Mucosa of descending colon (tissue), 3 donors: ENCODE results near the gene ZNRD2. TPM values are rescaled to one million over a fixed set of nuclear protein-coding genes. Genes with fewer than 3 reads are reported as not detected.

Experiments
- ATAC-seq: fragments of 200-7000 bp; cut with Tn5 transposase; one replicate; pipeline ENCODE4 v1.9.1; 2020; ENCODE audit warnings: mild to moderate bottlenecking, moderate library complexity
- DNase-seq, 3 donors: peaks; one replicate each; pipeline ENCODE4 v3.0.0-alpha.2; 2020
- H3K36me3 ChIP-seq: fragments of 200-600 bp; one replicate; pipeline ENCODE4 v1.8.0; 2021; ENCODE audit warnings: low read depth, mild to moderate bottlenecking
- H3K4me1 ChIP-seq: fragments of 200-600 bp; one replicate; pipeline ENCODE4 v1.8.0; 2021; ENCODE audit warnings: low read depth, mild to moderate bottlenecking
- H3K4me3 ChIP-seq: fragments of 200-600 bp; one replicate; pipeline ENCODE4 v1.8.0; 2021; ENCODE audit warnings: mild to moderate bottlenecking
- H3K9me3 ChIP-seq: fragments of 200-600 bp; one replicate; pipeline ENCODE4 v1.8.0; 2021; ENCODE audit warnings: mild to moderate bottlenecking
- intact Hi-C, 2 donors: fragments of 100-400 bp; cut with DNase I in 1 of 2; cut with micrococcal nuclease in 1 of 2; formaldehyde crosslinking; loops; one replicate each; pipeline versions ENCODE4 v1.11.0 to v1.11.1; 2022; cut with DNase I, micrococcal nuclease
- total RNA-seq, 3 donors: library from RNA; stranded (reverse); fragmentation: NEBNext Ultra II Directional in 2 of 3; extraction: Animal tissue kit (Norgen Biotek cat#: 25700) in 2 of 3; gene quantifications; one replicate each; pipeline versions ENCODE4 v1.2.1 to v1.2.4, GENCODE V29; 2021 to 2023
- TF ChIP-seq, protein P1 (sequence below): fragments of 200-600 bp; IDR thresholded peaks from one replicate; pipeline ENCODE4 v1.8.0; 2022; ENCODE audit warnings: antibody characterized with exemption, mild to moderate bottlenecking
- donor health status: DM: no; HTN: no; CAD: no; lungs with moderate emphysema.
- donor health status: DM: no; HTN: no; CAD: no.
- donor health status: DM: no; HTN: yes; CAD: no.

ZNRD2 gene
- total RNA-seq, 3 donors from 2014 or later, result 20.9 to 24.6 (median 21.0) TPM

DNA sequence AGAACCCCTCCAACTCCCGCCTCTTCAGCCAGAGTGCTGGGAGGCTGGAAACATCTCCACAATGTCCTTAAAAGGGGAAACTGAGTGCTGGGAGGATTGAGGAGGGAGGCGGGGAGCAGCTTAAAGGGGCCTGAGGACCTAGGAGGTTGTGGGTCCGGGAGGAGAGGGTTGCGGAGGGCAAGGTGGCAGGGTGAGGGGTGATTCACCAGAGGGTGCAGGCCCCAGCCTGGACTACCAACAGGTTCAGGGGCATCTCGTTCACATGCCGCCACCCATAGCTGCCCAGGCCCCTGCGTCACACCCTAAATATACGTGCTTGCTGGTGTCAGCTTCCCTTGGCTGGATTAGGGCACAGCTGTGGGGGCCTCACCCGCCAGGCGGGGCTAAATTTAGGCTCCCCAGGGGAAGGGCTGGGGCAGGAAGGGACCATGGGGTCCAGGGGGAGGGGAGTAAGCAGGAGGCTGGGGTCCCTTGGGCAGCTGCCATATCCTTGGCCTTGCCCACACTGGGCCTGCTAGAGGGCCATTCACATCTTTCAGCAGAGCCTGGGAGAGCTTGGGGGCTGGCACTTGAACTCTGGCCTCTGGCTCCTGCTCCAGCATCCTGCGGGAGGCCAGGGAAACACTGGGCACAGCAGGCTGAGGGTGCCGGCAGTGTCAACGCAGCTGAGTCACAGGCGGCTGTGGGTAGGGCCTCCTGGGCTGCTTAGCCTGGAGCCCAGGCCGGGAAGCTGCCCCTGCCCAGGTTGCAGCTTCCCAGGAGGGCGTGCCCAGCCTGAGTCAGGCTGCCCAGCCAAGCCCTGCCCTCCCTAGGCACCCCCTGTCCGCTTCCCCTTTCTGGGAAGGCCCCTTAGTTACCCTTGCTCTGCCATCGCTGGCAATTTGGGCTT is 6.8 kb downstream of the ZNRD2 start:
- TF ChIP-seq, protein P1, sequence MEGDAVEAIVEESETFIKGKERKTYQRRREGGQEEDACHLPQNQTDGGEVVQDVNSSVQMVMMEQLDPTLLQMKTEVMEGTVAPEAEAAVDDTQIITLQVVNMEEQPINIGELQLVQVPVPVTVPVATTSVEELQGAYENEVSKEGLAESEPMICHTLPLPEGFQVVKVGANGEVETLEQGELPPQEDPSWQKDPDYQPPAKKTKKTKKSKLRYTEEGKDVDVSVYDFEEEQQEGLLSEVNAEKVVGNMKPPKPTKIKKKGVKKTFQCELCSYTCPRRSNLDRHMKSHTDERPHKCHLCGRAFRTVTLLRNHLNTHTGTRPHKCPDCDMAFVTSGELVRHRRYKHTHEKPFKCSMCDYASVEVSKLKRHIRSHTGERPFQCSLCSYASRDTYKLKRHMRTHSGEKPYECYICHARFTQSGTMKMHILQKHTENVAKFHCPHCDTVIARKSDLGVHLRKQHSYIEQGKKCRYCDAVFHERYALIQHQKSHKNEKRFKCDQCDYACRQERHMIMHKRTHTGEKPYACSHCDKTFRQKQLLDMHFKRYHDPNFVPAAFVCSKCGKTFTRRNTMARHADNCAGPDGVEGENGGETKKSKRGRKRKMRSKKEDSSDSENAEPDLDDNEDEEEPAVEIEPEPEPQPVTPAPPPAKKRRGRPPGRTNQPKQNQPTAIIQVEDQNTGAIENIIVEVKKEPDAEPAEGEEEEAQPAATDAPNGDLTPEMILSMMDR, result no peak
- intact Hi-C loops, result no loop called here
- Histone ChIP-seq H3K4me3 (no peak overlapping the region), H3K4me1 (peaks cover 49% of the 10 kb centered on the region), H3K36me3 (no peaks in the 10 kb centered on the region), H3K9me3 (no peaks in the 10 kb centered on the region)
- ATAC-seq (peak; percentile 55), DNase-seq (peak; percentile 56 to 90 (median 81))

DNA sequence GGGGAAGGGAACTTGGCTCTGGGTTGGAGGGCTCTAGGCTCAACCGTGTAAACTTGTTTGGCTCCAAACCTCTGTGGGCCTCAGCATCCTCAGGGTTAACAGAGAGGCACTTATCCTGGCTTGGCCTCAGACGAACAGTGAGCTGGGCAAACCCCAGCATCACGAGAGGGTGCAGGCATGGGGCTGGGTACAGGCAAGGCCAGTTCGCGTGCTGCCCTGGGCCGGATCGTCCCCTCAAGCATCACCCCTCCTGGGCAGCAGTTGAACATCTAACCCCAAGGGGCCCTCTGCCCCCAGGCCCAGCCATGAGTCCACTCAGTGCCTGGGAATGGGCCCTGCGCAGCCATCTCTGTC is 7.5 kb downstream of the ZNRD2 start:
- Histone ChIP-seq H3K4me3 (no peak overlapping the region), H3K4me1 (peaks cover 49% of the 10 kb centered on the region), H3K9me3 (no peaks in the 10 kb centered on the region), H3K36me3 (no peaks in the 10 kb centered on the region)
- DNase-seq (no peak), ATAC-seq (no peak)
- TF ChIP-seq, protein P1, result no peak
- intact Hi-C loops, result no loop called here

DNA sequence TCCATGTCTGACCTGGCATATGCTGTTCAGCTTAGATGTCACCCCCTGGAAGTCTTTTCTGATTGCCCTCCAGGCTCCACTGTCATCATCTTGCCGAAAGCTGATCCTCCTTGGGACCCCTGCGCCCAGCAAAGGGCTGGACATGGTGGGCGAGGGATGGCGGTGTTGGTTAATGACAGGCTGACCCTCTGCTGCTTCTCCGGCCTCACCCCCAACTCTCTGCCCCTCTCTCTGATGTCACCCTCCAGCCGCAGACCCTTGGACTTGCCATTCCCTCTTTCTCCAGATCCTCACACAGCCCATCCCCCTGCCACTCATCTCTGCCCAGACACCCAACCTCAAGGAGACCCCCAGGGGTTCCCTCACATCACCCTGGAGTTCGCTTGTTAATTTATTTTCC is 7.9 kb downstream of the ZNRD2 start:
- Histone ChIP-seq H3K4me1 (peaks cover 45% of the 10 kb centered on the region), H3K4me3 (no peak overlapping the region), H3K36me3 (no peaks in the 10 kb centered on the region), H3K9me3 (no peaks in the 10 kb centered on the region)
- TF ChIP-seq, protein P1, result no peak
- intact Hi-C loops, result no loop called here
- ATAC-seq (no peak), DNase-seq (no peak)

- ATAC-seq (no peak), DNase-seq (no peak)
- TF ChIP-seq, protein P1, result no peak
- intact Hi-C loops, result no loop called here
- Histone ChIP-seq H3K4me1 (peaks cover 40% of the 10 kb centered on the region), H3K4me3 (no peak overlapping the region), H3K9me3 (no peaks in the 10 kb centered on the region), H3K36me3 (no peaks in the 10 kb centered on the region)
Measured at GRCh38 chr11:65578667-65579066, 8.4 kb downstream of the ZNRD2 start.

GRCh38 chr11:65579291-65579690 is 9.0 kb downstream of the ZNRD2 start:
- DNase-seq, result peak in 1 of 3 donors; percentile 10
- Histone ChIP-seq H3K4me3 (no peak overlapping the region), H3K9me3 (no peaks in the 10 kb centered on the region), H3K4me1 (peaks cover 34% of the 10 kb centered on the region), H3K36me3 (no peaks in the 10 kb centered on the region)
- intact Hi-C loops, result no loop called here
- ATAC-seq, result no peak
- TF ChIP-seq, protein P1, result no peak
